GM21390 (cell line): Measurements from ENCODE around the gene OSBP.
A peak's percentile ranks its signal among the peaks of the same experiment; 100 is the strongest.

ENCODE experiments used
- ATAC-seq: cut with Tn5 transposase; IDR thresholded peaks from one replicate; pipeline ENCODE4 v1.9.1; 2021; ENCODE audit not compliant: unreplicated experiment

Gene OSBP

GRCh38 chr11:59610289-59610688, 5.3 kb downstream of the OSBP start:
- no peak for ATAC-seq

GRCh38 chr11:59607703-59608454, 7.7 kb downstream of the OSBP start:
- ATAC-seq = no peak

- no peak for ATAC-seq
Measured at GRCh38 chr11:59602432-59602831, 13.1 kb downstream of the OSBP start.

GRCh38 chr11:59601788-59602187, 13.8 kb downstream of the OSBP start:
- ATAC-seq = no peak

GRCh38 chr11:59600636-59601035, 14.9 kb downstream of the OSBP start:
- no peak for ATAC-seq

GRCh38 chr11:59600234-59600633, 15.3 kb downstream of the OSBP start:
- ATAC-seq = no peak

GRCh38 chr11:59598961-59599360, 16.6 kb downstream of the OSBP start:
- no peak for ATAC-seq

GRCh38 chr11:59584294-59584693, 31.3 kb downstream of the OSBP start:
- ATAC-seq = no peak

GRCh38 chr11:59582006-59582405, 33.6 kb downstream of the OSBP start:
- ATAC-seq = no peak

GRCh38 chr11:59578369-59578768, 37.2 kb downstream of the OSBP start:
- no peak for ATAC-seq

GRCh38 chr11:59575505-59575904, 40.1 kb downstream of the OSBP start:
- no peak for ATAC-seq

- no peak for ATAC-seq
Measured at GRCh38 chr11:59574932-59575502, 40.6 kb downstream of the OSBP start.

- ATAC-seq = no peak
Measured at GRCh38 chr11:59574467-59574866, 41.1 kb downstream of the OSBP start.

GRCh38 chr11:59573216-59573615, 42.4 kb downstream of the OSBP start:
- ATAC-seq = no peak

GRCh38 chr11:59572091-59572490, 43.5 kb downstream of the OSBP start:
- no peak for ATAC-seq

- no peak for ATAC-seq
Measured at GRCh38 chr11:59562292-59562691, 53.3 kb downstream of the OSBP start.

- peak; percentile 40 for ATAC-seq
Measured at GRCh38 chr11:59560702-59561473, 54.7 kb downstream of the OSBP start.

GRCh38 chr11:59560290-59560701, 55.3 kb downstream of the OSBP start:
- peak; percentile 28 for ATAC-seq

- no peak for ATAC-seq
Measured at GRCh38 chr11:59559886-59560285, 55.7 kb downstream of the OSBP start.

- ATAC-seq = no peak
Measured at GRCh38 chr11:59558270-59558643, 57.3 kb downstream of the OSBP start.

- no peak for ATAC-seq
Measured at GRCh38 chr11:59556917-59557348, 58.6 kb downstream of the OSBP start.
